ENCODE results near the gene MLXIP.
"Not testable (repeated sequence)": the region's sequence is repeated elsewhere in the genome, so short reads cannot be mapped to it uniquely, and the experiment has no call there.

MLXIP gene

GRCh38 chr12:122054842-122055520 lies 23.6 kb upstream of the MLXIP start:
- no peak for DNase-seq

- not testable (repeated sequence) for DNase-seq
Measured at GRCh38 chr12:122056406-122056805, 22.1 kb upstream of the MLXIP start.

- no peak for DNase-seq
Measured at GRCh38 chr12:122057007-122057735, 21.4 kb upstream of the MLXIP start.

- DNase-seq, result no peak
Measured at GRCh38 chr12:122057769-122058168, 20.8 kb upstream of the MLXIP start.

GRCh38 chr12:122058549-122059149 lies 19.9 kb upstream of the MLXIP start:
- DNase-seq, result no peak

- no peak for DNase-seq
Measured at GRCh38 chr12:122059203-122059960, 19.2 kb upstream of the MLXIP start.

GRCh38 chr12:122060081-122060501 lies 18.5 kb upstream of the MLXIP start:
- no peak for DNase-seq

- DNase-seq, result no peak
Measured at GRCh38 chr12:122061253-122061652, 17.3 kb upstream of the MLXIP start.

GRCh38 chr12:122062832-122063693 lies 15.5 kb upstream of the MLXIP start:
- peak in 26 of 58 donors; percentile 10 to 59 (median 20) for DNase-seq

GRCh38 chr12:122063694-122064024 lies 14.9 kb upstream of the MLXIP start:
- peak in 9 of 58 donors; percentile 11 to 59 (median 33) for DNase-seq

- DNase-seq, result peak in 52 of 58 donors; percentile 11 to 83 (median 61)
Measured at GRCh38 chr12:122064025-122064777, 14.4 kb upstream of the MLXIP start.

- DNase-seq, result no peak
Measured at GRCh38 chr12:122064780-122065588, 13.6 kb upstream of the MLXIP start.

GRCh38 chr12:122067548-122067947 lies 11.0 kb upstream of the MLXIP start:
- no peak for DNase-seq

GRCh38 chr12:122067966-122068365 lies 10.6 kb upstream of the MLXIP start:
- DNase-seq, result no peak

GRCh38 chr12:122072031-122072970 lies 6.3 kb upstream of the MLXIP start:
- DNase-seq, result peak in 1 of 58 donors; percentile 43

GRCh38 chr12:122073815-122074214 lies 4.7 kb upstream of the MLXIP start:
- DNase-seq, result no peak

- no peak for DNase-seq
Measured at GRCh38 chr12:122076743-122077495, 1.6 kb upstream of the MLXIP start.

All from anterior cingulate cortex (tissue), 58 donors.